ENCODE results near the gene IDI1.

The IDI1 gene

GRCh38 chr10:990808-991207 lies 58.1 kb downstream of the IDI1 start:
- TF ChIP-seq CTCF (IDR thresholded peaks at IDR 0.05; ENCODE audit: low read depth, low read length, missing control alignments), result no peak
- no peak overlapping the region for H3K4me3 ChIP-seq (ENCODE audit: low read depth, low read length)
- no peak for DNase-seq (ENCODE audit: low read depth)

All from GM12864 (cell line).